HEK293 (cell line): Measurements from ENCODE around the gene IMMP2L.

Experiments used
- CTCF ChIP-seq: fragments of 450-650 bp; formaldehyde crosslinking; IDR thresholded peaks from 2 replicates; pipeline ENCODE4 v1.5.1; 2016; ENCODE audit warnings: missing biosample characterization, missing genetic modification characterization
- MZF1 ChIP-seq: fragments of 450-650 bp; formaldehyde crosslinking; IDR thresholded peaks from 2 replicates; pipeline ENCODE4 v1.5.1; 2017; ENCODE audit warnings: missing biosample characterization, missing genetic modification characterization, borderline replicate concordance
- SALL2 ChIP-seq: fragments of 450-650 bp; formaldehyde crosslinking; IDR thresholded peaks from 2 replicates; pipeline ENCODE4 v1.5.0; 2017; ENCODE audit warnings: missing biosample characterization, mild to moderate bottlenecking, missing genetic modification characterization, borderline replicate concordance
- ZBTB26 ChIP-seq: fragments of 450-650 bp; formaldehyde crosslinking; optimal IDR thresholded peaks from 2 replicates; pipeline ENCODE3; 2016; ENCODE audit warnings: missing biosample characterization, mild to moderate bottlenecking, missing genetic modification characterization
- ZBTB7A ChIP-seq: fragments of 450-650 bp; formaldehyde crosslinking; IDR thresholded peaks from 2 replicates; pipeline ENCODE4 v1.5.1; 2016; ENCODE audit warnings: low read depth, missing biosample characterization, missing genetic modification characterization
- ZNF514 ChIP-seq: fragments of 450-650 bp; formaldehyde crosslinking; IDR thresholded peaks from 2 replicates; pipeline ENCODE4 v1.5.1; 2016; ENCODE audit warnings: missing biosample characterization, missing genetic modification characterization
- TF ChIP-seq, protein P1 (sequence below): fragments of 450-650 bp; formaldehyde crosslinking; IDR thresholded peaks from 2 replicates; pipeline ENCODE4 v1.5.1; 2016; ENCODE audit warnings: missing biosample characterization, missing genetic modification characterization, borderline replicate concordance

DNA sequence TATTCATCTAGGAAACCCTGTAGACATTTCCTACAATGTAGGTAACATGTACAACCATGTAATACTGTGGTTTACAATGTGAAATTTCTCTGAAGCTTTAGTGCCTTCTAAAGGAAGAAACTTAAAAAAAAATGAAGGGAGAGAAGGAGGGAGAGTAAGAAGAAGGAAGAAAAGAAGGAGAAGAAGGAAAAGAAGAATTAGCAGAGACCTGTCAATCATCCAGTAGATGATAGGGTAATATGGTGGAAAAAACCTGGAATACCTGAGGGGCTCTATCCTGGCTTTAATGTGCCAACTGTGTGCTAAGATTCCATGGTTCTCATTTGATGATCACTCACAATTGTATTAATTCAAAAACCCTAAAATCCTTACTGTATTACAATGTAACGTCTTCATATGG, 474.0 kb downstream of the IMMP2L start:
- TF ChIP-seq MZF1 (no peak), ZBTB26 (tag by site-specific recombination) (no peak), SALL2 (tag by site-specific recombination) (no peak), CTCF (tag by site-specific recombination) (no peak), ZNF514 (tag by site-specific recombination) (no peak), ZBTB7A (tag by site-specific recombination) (no peak)
- TF ChIP-seq, protein P1, sequence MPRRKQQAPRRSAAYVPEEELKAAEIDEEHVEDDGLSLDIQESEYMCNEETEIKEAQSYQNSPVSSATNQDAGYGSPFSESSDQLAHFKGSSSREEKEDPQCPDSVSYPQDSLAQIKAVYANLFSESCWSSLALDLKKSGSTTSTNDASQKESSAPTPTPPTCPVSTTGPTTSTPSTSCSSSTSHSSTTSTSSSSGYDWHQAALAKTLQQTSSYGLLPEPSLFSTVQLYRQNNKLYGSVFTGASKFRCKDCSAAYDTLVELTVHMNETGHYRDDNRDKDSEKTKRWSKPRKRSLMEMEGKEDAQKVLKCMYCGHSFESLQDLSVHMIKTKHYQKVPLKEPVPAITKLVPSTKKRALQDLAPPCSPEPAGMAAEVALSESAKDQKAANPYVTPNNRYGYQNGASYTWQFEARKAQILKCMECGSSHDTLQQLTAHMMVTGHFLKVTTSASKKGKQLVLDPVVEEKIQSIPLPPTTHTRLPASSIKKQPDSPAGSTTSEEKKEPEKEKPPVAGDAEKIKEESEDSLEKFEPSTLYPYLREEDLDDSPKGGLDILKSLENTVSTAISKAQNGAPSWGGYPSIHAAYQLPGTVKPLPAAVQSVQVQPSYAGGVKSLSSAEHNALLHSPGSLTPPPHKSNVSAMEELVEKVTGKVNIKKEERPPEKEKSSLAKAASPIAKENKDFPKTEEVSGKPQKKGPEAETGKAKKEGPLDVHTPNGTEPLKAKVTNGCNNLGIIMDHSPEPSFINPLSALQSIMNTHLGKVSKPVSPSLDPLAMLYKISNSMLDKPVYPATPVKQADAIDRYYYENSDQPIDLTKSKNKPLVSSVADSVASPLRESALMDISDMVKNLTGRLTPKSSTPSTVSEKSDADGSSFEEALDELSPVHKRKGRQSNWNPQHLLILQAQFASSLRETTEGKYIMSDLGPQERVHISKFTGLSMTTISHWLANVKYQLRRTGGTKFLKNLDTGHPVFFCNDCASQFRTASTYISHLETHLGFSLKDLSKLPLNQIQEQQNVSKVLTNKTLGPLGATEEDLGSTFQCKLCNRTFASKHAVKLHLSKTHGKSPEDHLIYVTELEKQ (tag by site-specific recombination), result no peak
